Activated B cell treated with CpG ODN at 0.5 μM for 24 hours (primary cell): ENCODE measurements around the gene ITPR3. TPM values are rescaled to one million over a fixed set of nuclear protein-coding genes. Genes with fewer than 3 reads are reported as not detected.

Experiments used
- ATAC-seq: fragments of 200-7000 bp; cut with Tn5 transposase; one replicate; pipeline ENCODE4 v1.10.0; 2021; ENCODE audit warnings: low read depth, mild to moderate bottlenecking, moderate library complexity
- CTCF ChIA-PET: fragments of 350-600 bp; sonication (Branson Sonifier 250); formaldehyde crosslinking; loops from one replicate; lab custom pipeline; 2021; ENCODE audit warnings: antibody characterized with exemption; lab: Charles Lee
- POLR2A ChIA-PET: fragments of 350-600 bp; sonication (Branson Sonifier 250); formaldehyde crosslinking; loops from one replicate; lab custom pipeline; 2021; ENCODE audit warnings: antibody characterized with exemption; lab: Charles Lee
- DNase-seq: peaks from one replicate; pipeline ENCODE4 v3.0.0; 2022
- H3K27ac Mint-ChIP-seq: one replicate; pipeline ENCODE4 v1.8.0; 2020; ENCODE audit warnings: mixed read lengths
- H3K27me3 Mint-ChIP-seq: one replicate; pipeline ENCODE4 v1.8.0; 2021; ENCODE audit warnings: mixed read lengths
- H3K36me3 Mint-ChIP-seq: one replicate; pipeline ENCODE4 v1.8.0; 2021; ENCODE audit warnings: low read depth, mixed read lengths
- H3K4me1 Mint-ChIP-seq: one replicate; pipeline ENCODE4 v1.8.0; 2021; ENCODE audit warnings: mixed read lengths
- H3K4me3 Mint-ChIP-seq: one replicate; pipeline ENCODE4 v1.8.0; 2020; ENCODE audit warnings: mild to moderate bottlenecking, mixed read lengths
- H3K9me3 Mint-ChIP-seq: one replicate; pipeline ENCODE4 v1.8.0; 2020; ENCODE audit warnings: mixed read lengths
- intact Hi-C: fragments of 100-400 bp; cut with micrococcal nuclease; formaldehyde crosslinking; loops from one replicate; pipeline ENCODE4 v1.15.1; 2024
- total RNA-seq: library from RNA; stranded (reverse); gene quantifications from 2 replicates; pipeline ENCODE4 v1.2.3, GENCODE V29; 2022
- TF ChIP-seq, protein P1 (sequence below): fragments of 200-600 bp; IDR thresholded peaks from one replicate; pipeline ENCODE4 v1.8.0; 2022; ENCODE audit warnings: antibody characterized with exemption, mild to moderate bottlenecking

Gene ITPR3
- total RNA-seq, 1 donor from 2014 or later = 35.5 TPM

DNA sequence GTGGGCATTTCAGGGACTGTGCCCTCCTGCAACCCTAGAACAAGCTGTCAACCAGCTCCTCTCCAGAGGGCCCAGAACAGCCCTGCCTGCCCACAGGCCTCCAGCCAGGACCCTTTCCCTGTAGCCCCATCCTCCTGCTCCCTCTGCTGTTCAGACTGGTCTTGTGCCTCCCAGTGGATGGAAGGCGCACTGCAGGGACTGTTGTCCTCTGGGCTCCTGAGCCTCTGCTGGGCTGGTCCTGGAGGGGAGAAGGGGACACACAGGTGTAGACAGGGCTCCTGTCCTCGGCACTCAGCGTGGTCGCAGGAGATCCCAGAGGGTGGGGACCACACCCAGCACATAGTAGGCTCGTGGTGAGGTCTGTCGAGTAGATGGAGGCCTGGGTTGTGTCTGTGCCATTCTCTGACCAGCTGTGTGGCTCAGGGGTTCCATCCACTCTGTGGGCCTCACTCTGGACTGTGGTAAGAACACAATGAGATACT is 11.5 kb downstream of the ITPR3 start:
- peak; percentile 32 for ATAC-seq
- ChIA-PET POLR2A (interaction anchor here (0.5 to 3.0 kb wide), 3 partner anchors 10 to 36 kb away, joined by 6 to 23 read pairs (median 7); partner anchors contain the start of gene ITPR3), CTCF (interaction anchor here (0.6 to 1.2 kb wide), 3 partner anchors 42 to 202 kb away, joined by 3 to 4 read pairs (median 3); no protein-coding TSS in a partner anchor)
- TF ChIP-seq, protein P1, sequence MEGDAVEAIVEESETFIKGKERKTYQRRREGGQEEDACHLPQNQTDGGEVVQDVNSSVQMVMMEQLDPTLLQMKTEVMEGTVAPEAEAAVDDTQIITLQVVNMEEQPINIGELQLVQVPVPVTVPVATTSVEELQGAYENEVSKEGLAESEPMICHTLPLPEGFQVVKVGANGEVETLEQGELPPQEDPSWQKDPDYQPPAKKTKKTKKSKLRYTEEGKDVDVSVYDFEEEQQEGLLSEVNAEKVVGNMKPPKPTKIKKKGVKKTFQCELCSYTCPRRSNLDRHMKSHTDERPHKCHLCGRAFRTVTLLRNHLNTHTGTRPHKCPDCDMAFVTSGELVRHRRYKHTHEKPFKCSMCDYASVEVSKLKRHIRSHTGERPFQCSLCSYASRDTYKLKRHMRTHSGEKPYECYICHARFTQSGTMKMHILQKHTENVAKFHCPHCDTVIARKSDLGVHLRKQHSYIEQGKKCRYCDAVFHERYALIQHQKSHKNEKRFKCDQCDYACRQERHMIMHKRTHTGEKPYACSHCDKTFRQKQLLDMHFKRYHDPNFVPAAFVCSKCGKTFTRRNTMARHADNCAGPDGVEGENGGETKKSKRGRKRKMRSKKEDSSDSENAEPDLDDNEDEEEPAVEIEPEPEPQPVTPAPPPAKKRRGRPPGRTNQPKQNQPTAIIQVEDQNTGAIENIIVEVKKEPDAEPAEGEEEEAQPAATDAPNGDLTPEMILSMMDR = no peak
- H3K27ac Mint-ChIP-seq = peak overlapping the region; percentile 68
- peaks cover 19% of the 10 kb centered on the region for H3K36me3 Mint-ChIP-seq
- intact Hi-C loops = loop anchor here (1.0 to 2.0 kb wide), 3 partner anchors 11 to 60 kb away; partner anchors contain the start of gene ITPR3
- peak; percentile 28 for DNase-seq
- H3K27me3 Mint-ChIP-seq = no peaks in the 10 kb centered on the region
- H3K4me3 Mint-ChIP-seq = peak overlapping the region; percentile 77
- peaks cover 59% of the 10 kb centered on the region for H3K4me1 Mint-ChIP-seq
- H3K9me3 Mint-ChIP-seq = no peaks in the 10 kb centered on the region

DNA sequence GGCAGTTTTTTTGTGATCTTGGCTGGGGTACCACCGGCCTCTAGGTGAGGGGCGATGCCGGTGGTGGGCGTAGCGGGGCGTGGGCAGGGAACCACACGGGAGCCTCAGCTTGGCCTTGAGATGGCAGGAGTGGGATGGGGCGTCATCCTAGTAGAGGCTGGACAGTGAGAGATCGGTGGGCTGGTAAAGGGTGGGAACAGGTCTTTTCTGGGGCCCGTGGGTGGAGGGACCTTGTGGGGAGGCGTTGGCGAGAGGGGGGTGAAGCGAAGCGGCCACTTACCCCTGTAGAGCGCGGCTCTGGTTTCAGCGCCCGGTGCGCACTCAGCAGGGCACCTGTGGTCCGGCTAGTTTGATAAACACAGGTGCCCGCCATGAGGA is 12.0 kb downstream of the ITPR3 start:
- CTCF ChIA-PET = interaction anchor here (1.2 kb wide), 2 partner anchors 26 to 68 kb away, joined by 4 read pairs; no protein-coding TSS in a partner anchor
- Mint-ChIP-seq H3K27ac (peak overlapping the region; percentile 68), H3K27me3 (no peaks in the 10 kb centered on the region), H3K36me3 (peaks cover 18% of the 10 kb centered on the region), H3K9me3 (no peaks in the 10 kb centered on the region), H3K4me3 (peak overlapping the region; percentile 77), H3K4me1 (peaks cover 55% of the 10 kb centered on the region)
- no peak for DNase-seq
- TF ChIP-seq, protein P1 = no peak
- intact Hi-C loops = loop anchor here (2.0 kb wide), 1 partner anchor 60 kb away; no protein-coding TSS in a partner anchor
- POLR2A ChIA-PET = interaction anchor here (1.6 to 3.0 kb wide), 2 partner anchors 12 to 78 kb away, joined by 8 to 23 read pairs; partner anchors contain the start of genes ITPR3 and UQCC2
- no peak for ATAC-seq

DNA sequence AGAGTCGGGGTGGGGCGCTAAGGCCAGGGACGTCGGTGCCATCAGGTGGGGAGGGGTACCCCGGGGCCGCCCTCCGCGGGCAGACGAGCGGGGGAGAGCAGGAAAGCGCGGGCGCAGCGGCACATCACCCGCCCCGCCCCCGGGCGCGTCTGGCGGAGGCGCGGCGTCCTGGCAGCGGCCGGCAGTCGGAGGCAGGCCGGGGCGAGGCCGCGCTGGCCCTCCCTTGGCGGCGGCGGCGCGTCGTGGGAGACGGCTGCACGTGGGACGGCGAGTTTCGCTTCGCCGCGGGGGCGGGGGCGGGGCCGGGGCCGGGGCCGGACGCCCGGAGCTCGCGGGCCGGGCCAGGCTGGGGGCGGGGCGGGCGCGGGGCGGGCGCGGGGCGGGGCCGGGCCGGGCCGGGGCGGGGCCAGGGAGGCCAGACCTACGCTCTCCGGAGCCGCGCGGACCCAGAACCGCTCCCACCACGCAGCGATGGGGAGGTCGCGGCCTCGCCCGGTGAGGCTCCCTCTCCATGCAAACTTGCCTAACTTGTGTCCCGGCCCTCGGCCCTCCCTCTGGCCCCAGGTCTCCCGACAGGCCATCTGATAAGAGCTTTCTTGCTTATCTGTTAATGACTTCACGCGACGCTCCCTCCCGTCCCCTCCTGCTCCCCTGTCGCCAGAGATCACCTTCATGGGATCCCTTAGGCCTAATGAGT is 12.5 kb downstream of the ITPR3 start:
- H3K36me3 Mint-ChIP-seq = peaks cover 18% of the 10 kb centered on the region
- H3K27me3 Mint-ChIP-seq = no peaks in the 10 kb centered on the region
- H3K9me3 Mint-ChIP-seq = no peaks in the 10 kb centered on the region
- intact Hi-C loops = loop anchor here (2.0 kb wide), 1 partner anchor 59 kb away; no protein-coding TSS in a partner anchor
- H3K4me3 Mint-ChIP-seq = peak overlapping the region; percentile 81
- POLR2A ChIA-PET = interaction anchor here (0.6 to 3.0 kb wide), 8 partner anchors 10 to 300 kb away, joined by 3 to 23 read pairs (median 3); partner anchors contain the start of genes ITPR3 and UQCC2
- peaks cover 53% of the 10 kb centered on the region for H3K4me1 Mint-ChIP-seq
- ATAC-seq (peak; percentile 92), DNase-seq (peak; percentile 58)
- TF ChIP-seq, protein P1 = no peak
- CTCF ChIA-PET = interaction anchor here (0.8 to 1.2 kb wide), 3 partner anchors 26 to 67 kb away, joined by 3 to 4 read pairs (median 4); no protein-coding TSS in a partner anchor
- peak overlapping the region; percentile 14 for H3K27ac Mint-ChIP-seq

DNA sequence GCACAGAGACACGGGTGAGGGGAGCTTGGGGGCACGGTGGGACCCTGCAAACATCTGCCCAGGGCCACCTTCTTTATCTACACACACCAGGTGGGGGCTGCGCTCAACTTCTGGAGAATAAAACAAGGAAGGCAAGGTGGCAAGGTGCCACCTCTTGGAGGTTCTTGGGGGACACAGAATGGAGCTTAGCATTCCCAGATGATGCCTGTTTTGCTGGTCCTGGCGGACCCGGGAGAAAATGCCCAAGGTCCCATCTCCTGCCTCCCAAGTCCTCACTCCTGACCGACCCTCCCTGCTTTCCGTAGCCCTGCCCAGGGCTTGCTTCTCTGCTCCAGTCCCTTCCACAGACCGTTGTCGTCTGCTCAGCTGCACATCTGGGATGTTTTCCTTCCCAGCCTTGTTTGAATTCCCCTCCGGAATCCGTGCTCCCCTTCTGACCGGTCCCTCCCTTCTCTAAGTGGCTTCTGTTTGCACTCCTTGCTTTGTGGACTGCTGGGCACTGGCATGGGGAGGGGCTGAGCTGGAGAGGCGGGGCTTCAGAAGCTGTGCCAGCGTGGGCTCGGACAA is 13.1 kb downstream of the ITPR3 start:
- DNase-seq (no peak), ATAC-seq (no peak)
- peaks cover 18% of the 10 kb centered on the region for H3K36me3 Mint-ChIP-seq
- H3K4me1 Mint-ChIP-seq = peaks cover 50% of the 10 kb centered on the region
- POLR2A ChIA-PET = interaction anchor here (0.6 to 3.0 kb wide), 8 partner anchors 9 to 301 kb away, joined by 3 to 23 read pairs (median 3); partner anchors contain the start of genes ITPR3 and UQCC2
- TF ChIP-seq, protein P1 = no peak
- peak overlapping the region; percentile 14 for H3K27ac Mint-ChIP-seq
- H3K27me3 Mint-ChIP-seq = no peaks in the 10 kb centered on the region
- H3K4me3 Mint-ChIP-seq = peak overlapping the region; percentile 81
- CTCF ChIA-PET = interaction anchor here (0.8 to 1.2 kb wide), 2 partner anchors 27 to 44 kb away, joined by 3 to 4 read pairs; no protein-coding TSS in a partner anchor
- intact Hi-C loops = no loop called here
- H3K9me3 Mint-ChIP-seq = no peaks in the 10 kb centered on the region
